ENCODE measurements around the gene OTOP3.
"Not testable (repeated sequence)": the region's sequence is repeated elsewhere in the genome, so short reads cannot be mapped to it uniquely, and the experiment has no call there.

OTOP3 gene

GRCh38 chr17:74962622-74963394 is 27.1 kb downstream of the OTOP3 start:
- Histone ChIP-seq H3K9ac (ENCODE audit: low read length) (no peak overlapping the region), H3K27ac (ENCODE audit: low read depth, low read length) (no peak overlapping the region), H3K36me3 (ENCODE audit: control insufficient read depth, insufficient read depth, low read length) (no peaks in the 10 kb centered on the region), H3K4me1 (ENCODE audit: control insufficient read depth, insufficient read depth, low read length) (no peaks in the 10 kb centered on the region), H3K4me3 (ENCODE audit: low read length) (no peak overlapping the region), H3K27me3 (ENCODE audit: control insufficient read depth, insufficient read depth, low read length) (no peaks in the 10 kb centered on the region)

GRCh38 chr17:74963656-74964055 is 28.0 kb downstream of the OTOP3 start:
- Histone ChIP-seq H3K27ac (ENCODE audit: low read depth, low read length) (no peak overlapping the region), H3K4me1 (ENCODE audit: control insufficient read depth, insufficient read depth, low read length) (no peaks in the 10 kb centered on the region), H3K27me3 (ENCODE audit: control insufficient read depth, insufficient read depth, low read length) (no peaks in the 10 kb centered on the region), H3K9ac (ENCODE audit: low read length) (no peak overlapping the region), H3K36me3 (ENCODE audit: control insufficient read depth, insufficient read depth, low read length) (no peaks in the 10 kb centered on the region), H3K4me3 (ENCODE audit: low read length) (no peak overlapping the region)

- Histone ChIP-seq H3K27ac (ENCODE audit: low read depth, low read length) (no peak overlapping the region), H3K9ac (ENCODE audit: low read length) (no peak overlapping the region), H3K36me3 (ENCODE audit: control insufficient read depth, insufficient read depth, low read length) (no peaks in the 10 kb centered on the region), H3K4me3 (ENCODE audit: low read length) (no peak overlapping the region), H3K4me1 (ENCODE audit: control insufficient read depth, insufficient read depth, low read length) (no peaks in the 10 kb centered on the region), H3K27me3 (ENCODE audit: control insufficient read depth, insufficient read depth, low read length) (no peaks in the 10 kb centered on the region)
Measured at GRCh38 chr17:74964246-74964761, 28.6 kb downstream of the OTOP3 start.

GRCh38 chr17:74964988-74965622 is 29.4 kb downstream of the OTOP3 start:
- Histone ChIP-seq H3K27me3 (ENCODE audit: control insufficient read depth, insufficient read depth, low read length) (no peaks in the 10 kb centered on the region), H3K27ac (ENCODE audit: low read depth, low read length) (no peak overlapping the region), H3K36me3 (ENCODE audit: control insufficient read depth, insufficient read depth, low read length) (no peaks in the 10 kb centered on the region), H3K4me3 (ENCODE audit: low read length) (no peak overlapping the region), H3K4me1 (ENCODE audit: control insufficient read depth, insufficient read depth, low read length) (no peaks in the 10 kb centered on the region), H3K9ac (ENCODE audit: low read length) (no peak overlapping the region)

- H3K4me3 ChIP-seq (ENCODE audit: low read length) = no peak overlapping the region
- H3K9ac ChIP-seq (ENCODE audit: low read length) = no peak overlapping the region
- peaks cover 10% of the 10 kb centered on the region for H3K27me3 ChIP-seq (ENCODE audit: control insufficient read depth, insufficient read depth, low read length)
- no peaks in the 10 kb centered on the region for H3K4me1 ChIP-seq (ENCODE audit: control insufficient read depth, insufficient read depth, low read length)
- no peak overlapping the region for H3K27ac ChIP-seq (ENCODE audit: low read depth, low read length)
- H3K36me3 ChIP-seq (ENCODE audit: control insufficient read depth, insufficient read depth, low read length) = no peaks in the 10 kb centered on the region
Measured at GRCh38 chr17:74968361-74968780, 32.7 kb downstream of the OTOP3 start.

GRCh38 chr17:74969501-74969900 is 33.8 kb downstream of the OTOP3 start:
- not testable (repeated sequence) for H3K36me3 ChIP-seq (ENCODE audit: control insufficient read depth, insufficient read depth, low read length); H3K27ac ChIP-seq (ENCODE audit: low read depth, low read length); H3K4me3 ChIP-seq (ENCODE audit: low read length); H3K9ac ChIP-seq (ENCODE audit: low read length); H3K4me1 ChIP-seq (ENCODE audit: control insufficient read depth, insufficient read depth, low read length)
- H3K27me3 ChIP-seq (ENCODE audit: control insufficient read depth, insufficient read depth, low read length) = peaks cover 11% of the 10 kb centered on the region

- H3K4me1 ChIP-seq (ENCODE audit: control insufficient read depth, insufficient read depth, low read length) = no peaks in the 10 kb centered on the region
- H3K27ac ChIP-seq (ENCODE audit: low read depth, low read length) = no peak overlapping the region
- no peak overlapping the region for H3K9ac ChIP-seq (ENCODE audit: low read length)
- H3K4me3 ChIP-seq (ENCODE audit: low read length) = no peak overlapping the region
- H3K27me3 ChIP-seq (ENCODE audit: control insufficient read depth, insufficient read depth, low read length) = peaks cover 13% of the 10 kb centered on the region
- H3K36me3 ChIP-seq (ENCODE audit: control insufficient read depth, insufficient read depth, low read length) = no peaks in the 10 kb centered on the region
Measured at GRCh38 chr17:74970395-74970794, 34.7 kb downstream of the OTOP3 start.

GRCh38 chr17:74971069-74971841 is 35.6 kb downstream of the OTOP3 start:
- H3K27ac ChIP-seq (ENCODE audit: low read depth, low read length) = no peak overlapping the region
- peak overlapping the region; percentile 57 for H3K4me3 ChIP-seq (ENCODE audit: low read length)
- H3K4me1 ChIP-seq (ENCODE audit: control insufficient read depth, insufficient read depth, low read length) = no peaks in the 10 kb centered on the region
- peaks cover 13% of the 10 kb centered on the region for H3K27me3 ChIP-seq (ENCODE audit: control insufficient read depth, insufficient read depth, low read length)
- H3K9ac ChIP-seq (ENCODE audit: low read length) = no peak overlapping the region
- no peaks in the 10 kb centered on the region for H3K36me3 ChIP-seq (ENCODE audit: control insufficient read depth, insufficient read depth, low read length)

GRCh38 chr17:74971842-74972106 is 36.1 kb downstream of the OTOP3 start:
- Histone ChIP-seq H3K9ac (ENCODE audit: low read length) (no peak overlapping the region), H3K27ac (ENCODE audit: low read depth, low read length) (no peak overlapping the region), H3K36me3 (ENCODE audit: control insufficient read depth, insufficient read depth, low read length) (no peaks in the 10 kb centered on the region)

GRCh38 chr17:74972107-74972972 is 36.6 kb downstream of the OTOP3 start, which contains the start of gene HID1:
Gene HID1, minus strand, starts transcription at chr17:74972759. Its CDS starts 103 bp downstream, at chr17:74972656.
- Histone ChIP-seq H3K36me3 (ENCODE audit: control insufficient read depth, insufficient read depth, low read length) (no peaks in the 10 kb centered on the region), H3K9ac (ENCODE audit: low read length) (no peak within 1 kb of the TSS), H3K27ac (ENCODE audit: low read depth, low read length) (no peak within 1 kb of the TSS), H3K4me1 (ENCODE audit: control insufficient read depth, insufficient read depth, low read length) (no peaks in the 10 kb centered on the region), H3K4me3 (ENCODE audit: low read length) (peak within 1 kb of the TSS; percentile 59), H3K27me3 (ENCODE audit: control insufficient read depth, insufficient read depth, low read length) (peaks cover 13% of the 10 kb centered on the region)

More at GRCh38 chr17:74971842-74972106, 36.1 kb downstream of the OTOP3 start:
- H3K4me1 ChIP-seq (ENCODE audit: control insufficient read depth, insufficient read depth, low read length) = no peaks in the 10 kb centered on the region
- peak overlapping the region; percentile 57 for H3K4me3 ChIP-seq (ENCODE audit: low read length)
- H3K27me3 ChIP-seq (ENCODE audit: control insufficient read depth, insufficient read depth, low read length) = peaks cover 13% of the 10 kb centered on the region

GRCh38 chr17:74972973-74973328 is 37.3 kb downstream of the OTOP3 start:
- H3K27ac ChIP-seq (ENCODE audit: low read depth, low read length) = no peak overlapping the region
- H3K36me3 ChIP-seq (ENCODE audit: control insufficient read depth, insufficient read depth, low read length) = no peaks in the 10 kb centered on the region
- H3K9ac ChIP-seq (ENCODE audit: low read length) = no peak overlapping the region
- no peaks in the 10 kb centered on the region for H3K4me1 ChIP-seq (ENCODE audit: control insufficient read depth, insufficient read depth, low read length)
- peak overlapping the region; percentile 54 for H3K4me3 ChIP-seq (ENCODE audit: low read length)
- H3K27me3 ChIP-seq (ENCODE audit: control insufficient read depth, insufficient read depth, low read length) = peaks cover 13% of the 10 kb centered on the region

GRCh38 chr17:74975943-74976342 is 40.2 kb downstream of the OTOP3 start:
- Histone ChIP-seq H3K27ac (ENCODE audit: low read depth, low read length) (no peak overlapping the region), H3K36me3 (ENCODE audit: control insufficient read depth, insufficient read depth, low read length) (no peaks in the 10 kb centered on the region), H3K4me3 (ENCODE audit: low read length) (no peak overlapping the region), H3K27me3 (ENCODE audit: control insufficient read depth, insufficient read depth, low read length) (peaks cover 12% of the 10 kb centered on the region), H3K9ac (ENCODE audit: low read length) (no peak overlapping the region), H3K4me1 (ENCODE audit: control insufficient read depth, insufficient read depth, low read length) (no peaks in the 10 kb centered on the region)

Data from rectal smooth muscle tissue (tissue), 1 donor.